Common myeloid progenitor, CD34-positive (primary cell): Measurements from ENCODE around the gene DNAH9.

Experiments used
- CTCF ChIA-PET: fragments of 350-600 bp; sonication (Branson Sonifier 250); formaldehyde crosslinking; loops from one replicate; lab custom pipeline; 2021; ENCODE audit warnings: antibody characterized with exemption; lab: Charles Lee
- POLR2A ChIA-PET: fragments of 350-600 bp; sonication (Branson Sonifier 250); formaldehyde crosslinking; loops from one replicate; lab custom pipeline; 2021; ENCODE audit warnings: antibody characterized with exemption; lab: Charles Lee
- DNase-seq, 3 donors: peaks; one replicate each; pipeline versions ENCODE4 v3.0.0 to v3.0.0-alpha.2; 2013
- H3K27ac ChIP-seq, 2 experiments: 1 replicate in 1 of 2; 2 replicates in 1 of 2; pipeline ENCODE4 v1.7.0; 2013; ENCODE audit warnings: inconsistent platforms in 2 of 2, low read length in 2 of 2, mild to moderate bottlenecking in 2 of 2, low read depth in 1 of 2, moderate library complexity in 1 of 2; ENCODE audit not compliant: severe bottlenecking in 2 of 2, insufficient read depth in 1 of 2, poor library complexity in 1 of 2
- H3K27me3 ChIP-seq, 5 experiments: replicated peaks in 2 of 5; 1 replicate in 3 of 5; 2 replicates in 2 of 5; pipeline versions ENCODE4 v1.6.1 to v1.7.0; 2013; ENCODE audit warnings: low read length in 4 of 5, mild to moderate bottlenecking in 2 of 5, moderate library complexity in 2 of 5, inconsistent platforms in 1 of 5; ENCODE audit not compliant: insufficient read depth in 5 of 5, control insufficient read depth in 4 of 5
- H3K36me3 ChIP-seq, 4 experiments: 1 replicate in 2 of 4; 2 replicates in 2 of 4; pipeline versions ENCODE4 v1.6.1 to v1.7.0; 2013; ENCODE audit warnings: low read length in 3 of 4, control low read depth in 1 of 4, mild to moderate bottlenecking in 1 of 4; ENCODE audit not compliant: control insufficient read depth in 4 of 4, insufficient read depth in 4 of 4
- H3K4me1 ChIP-seq, 4 experiments: 1 replicate in 3 of 4; 2 replicates in 1 of 4; pipeline versions ENCODE4 v1.6.1 to v1.7.1; 2013; ENCODE audit warnings: low read length in 3 of 4, mild to moderate bottlenecking in 3 of 4, control low read depth in 1 of 4, inconsistent platforms in 1 of 4, moderate library complexity in 1 of 4; ENCODE audit not compliant: control insufficient read depth in 4 of 4, insufficient read depth in 4 of 4; ENCODE audit errors: control extremely low read depth in 1 of 4
- H3K4me3 ChIP-seq, 7 experiments: 1 replicate in 4 of 7; 2 replicates in 3 of 7; pipeline versions ENCODE4 v1.5.1 to v1.7.0; 2013; ENCODE audit warnings: mild to moderate bottlenecking in 7 of 7, low read length in 6 of 7, moderate library complexity in 6 of 7, inconsistent platforms in 2 of 7, low read depth in 2 of 7, control low read depth in 1 of 7; ENCODE audit not compliant: insufficient read depth in 4 of 7, control insufficient read depth in 1 of 7; ENCODE audit errors: extremely low read depth in 1 of 7
- H3K9me3 ChIP-seq, 5 experiments: 1 replicate in 4 of 5; 2 replicates in 1 of 5; pipeline versions ENCODE4 v1.6.1 to v1.7.1; 2013; ENCODE audit warnings: low read length in 4 of 5, mild to moderate bottlenecking in 2 of 5, inconsistent platforms in 1 of 5, low read depth in 1 of 5, moderate library complexity in 1 of 5; ENCODE audit not compliant: control insufficient read depth in 4 of 5, insufficient read depth in 2 of 5; ENCODE audit errors: control extremely low read depth in 1 of 5
- WGBS: methylation state at CpG from one replicate; pipeline ENCODE4 v1.1.5; 2013; ENCODE audit not compliant: insufficient coverage; 5-methylcytosine and 5-hydroxymethylcytosine counted together

DNAH9 gene

DNA sequence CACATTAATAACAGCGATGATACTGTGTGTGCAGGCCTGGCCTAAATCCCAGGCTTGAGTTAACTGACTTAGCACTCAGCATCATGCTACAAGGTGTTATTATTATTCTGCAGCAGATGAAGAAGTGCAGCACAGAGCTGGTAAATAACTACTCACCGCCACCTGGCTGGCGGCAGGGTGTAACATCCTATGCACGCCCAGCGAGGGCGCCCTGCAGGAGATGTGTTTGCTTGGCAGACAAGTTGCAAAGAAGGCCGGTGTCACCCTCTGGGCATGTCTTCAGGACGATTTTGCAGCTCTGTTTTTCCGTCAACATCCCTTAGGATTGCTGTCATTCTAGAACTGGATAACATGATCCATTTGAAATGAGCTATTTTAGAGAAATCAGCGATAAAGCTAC is 30.1 kb downstream of the DNAH9 start:
- Histone ChIP-seq H3K27ac (no peak overlapping the region), H3K4me3 (no peak overlapping the region), H3K36me3 (no peaks in the 10 kb centered on the region), H3K9me3 (no peaks in the 10 kb centered on the region), H3K4me1 (no peaks in the 10 kb centered on the region), H3K27me3 (no peaks in the 10 kb centered on the region)
- DNase-seq, result no peak
- 64% methylated on average over 7 of the region's 10 CpGs for WGBS
- CTCF ChIA-PET, result interaction anchor here (1.4 kb wide), 1 partner anchor 16 kb away, joined by 4 read pairs; no protein-coding TSS in a partner anchor
- POLR2A ChIA-PET, result no interaction called here

DNA sequence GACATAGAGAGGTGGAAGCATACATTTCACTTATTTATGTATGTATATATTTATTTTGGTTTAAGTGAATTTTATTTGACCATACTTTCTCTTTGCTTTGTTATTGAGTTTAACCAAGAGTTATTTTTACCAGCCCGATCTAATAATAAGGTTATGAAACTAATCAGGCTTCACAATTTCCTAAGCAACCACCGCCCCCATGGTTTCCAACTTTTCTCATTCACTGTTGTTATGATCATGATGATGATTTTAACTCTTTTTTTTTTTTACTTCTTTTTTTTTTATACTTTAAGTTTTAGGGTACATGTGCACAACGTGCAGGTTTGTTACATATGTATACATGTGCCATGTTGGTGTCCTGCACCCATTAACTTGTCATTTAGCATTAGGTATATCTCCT is 30.6 kb downstream of the DNAH9 start:
- H3K27ac ChIP-seq, result no peak overlapping the region
- no CpG with 5 or more reads among the region's 3 CpGs for WGBS
- no peak overlapping the region for H3K4me3 ChIP-seq
- no peaks in the 10 kb centered on the region for H3K36me3 ChIP-seq
- H3K4me1 ChIP-seq, result no peaks in the 10 kb centered on the region
- no peaks in the 10 kb centered on the region for H3K27me3 ChIP-seq
- ChIA-PET POLR2A (no interaction called here), CTCF (interaction anchor here (1.4 kb wide), 1 partner anchor 15 kb away, joined by 4 read pairs; no protein-coding TSS in a partner anchor)
- no peaks in the 10 kb centered on the region for H3K9me3 ChIP-seq
- no peak for DNase-seq

DNA sequence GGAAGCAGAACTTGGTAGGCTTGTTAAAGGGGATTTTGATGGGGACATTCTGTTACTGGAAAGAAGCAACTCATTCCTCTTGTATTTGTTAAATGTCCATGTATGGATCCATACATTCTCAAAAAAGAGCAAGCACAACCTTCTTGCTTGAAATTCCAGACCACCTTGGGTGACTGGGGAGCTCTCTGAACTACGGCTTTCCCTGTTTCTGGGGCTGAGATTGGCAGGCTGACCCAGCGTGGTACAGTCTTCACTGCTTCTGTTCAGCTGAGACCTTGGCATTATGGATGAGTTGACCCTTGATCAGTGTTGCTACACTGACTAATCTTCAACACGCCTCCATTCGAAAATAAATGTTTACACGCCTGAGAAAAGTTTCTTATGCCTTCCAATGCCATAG is 38.5 kb downstream of the DNAH9 start:
- no peak overlapping the region for H3K4me3 ChIP-seq
- no peaks in the 10 kb centered on the region for H3K4me1 ChIP-seq
- H3K27ac ChIP-seq, result no peak overlapping the region
- no peaks in the 10 kb centered on the region for H3K27me3 ChIP-seq
- no peak for DNase-seq
- ChIA-PET POLR2A (no interaction called here), CTCF (no interaction called here)
- no peaks in the 10 kb centered on the region for H3K9me3 ChIP-seq
- H3K36me3 ChIP-seq, result no peaks in the 10 kb centered on the region
- WGBS, result 97% methylated on average over 5 of the region's 5 CpGs

DNA sequence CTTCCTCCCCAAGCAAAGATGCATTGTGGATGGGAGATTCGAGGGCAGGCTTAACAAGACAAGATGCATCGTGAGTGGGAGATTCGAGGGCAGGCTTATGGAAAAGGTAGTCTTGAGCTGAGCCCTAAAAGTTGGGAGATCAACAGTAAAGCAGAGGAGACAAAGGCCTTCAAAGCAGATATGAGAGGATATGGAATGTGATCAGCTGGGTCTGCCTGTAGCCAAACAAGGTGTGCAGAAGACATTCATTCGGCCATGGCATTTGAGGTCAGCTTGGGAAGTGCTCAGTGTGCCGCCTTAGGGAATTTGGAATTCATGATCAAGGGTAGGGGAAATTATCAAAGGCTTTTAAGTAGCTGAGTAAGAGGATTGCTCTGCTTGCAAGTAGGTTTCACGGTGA is 39.5 kb downstream of the DNAH9 start:
- no peaks in the 10 kb centered on the region for H3K4me1 ChIP-seq
- H3K9me3 ChIP-seq, result no peaks in the 10 kb centered on the region
- no peak for DNase-seq
- no peak overlapping the region for H3K27ac ChIP-seq
- 81% methylated on average over 5 of the region's 6 CpGs for WGBS
- ChIA-PET CTCF (interaction anchor here (0.7 kb wide), 1 partner anchor 39 kb away, joined by 3 read pairs; no protein-coding TSS in a partner anchor), POLR2A (no interaction called here)
- no peaks in the 10 kb centered on the region for H3K36me3 ChIP-seq
- H3K4me3 ChIP-seq, result no peak overlapping the region
- H3K27me3 ChIP-seq, result no peaks in the 10 kb centered on the region

DNA sequence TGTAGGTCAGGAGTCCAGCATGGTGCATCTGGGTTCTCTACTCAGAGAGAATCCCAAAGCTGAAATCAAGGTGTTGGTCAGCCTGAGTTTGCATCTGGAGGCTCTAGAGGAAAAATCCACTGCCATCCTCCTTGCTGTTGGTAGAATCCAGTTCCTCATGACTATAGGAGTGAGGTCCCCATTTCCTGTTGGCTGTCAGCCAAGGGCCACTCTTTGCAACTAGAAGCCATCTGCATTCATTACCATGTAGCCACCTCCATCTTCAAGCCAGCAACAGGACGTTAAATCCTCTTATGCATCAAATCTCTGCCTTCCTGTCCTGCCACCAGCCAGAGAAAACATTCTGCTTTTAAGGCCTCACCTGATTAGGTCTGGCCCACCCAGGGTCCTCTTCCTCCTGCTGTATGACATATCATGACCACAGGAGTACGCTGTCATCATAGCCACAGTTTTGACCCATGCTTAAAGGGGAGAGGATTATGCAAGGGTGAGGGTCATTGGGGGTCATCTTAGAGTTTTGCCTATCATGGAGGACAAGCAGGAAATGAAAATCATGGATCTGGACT is 40.5 kb downstream of the DNAH9 start:
- H3K27ac ChIP-seq, result no peak overlapping the region
- CTCF ChIA-PET, result no interaction called here
- 33% methylated on average over 1 of the region's 2 CpGs for WGBS
- no peak for DNase-seq
- POLR2A ChIA-PET, result no interaction called here
- no peaks in the 10 kb centered on the region for H3K4me1 ChIP-seq
- H3K9me3 ChIP-seq, result no peaks in the 10 kb centered on the region
- no peaks in the 10 kb centered on the region for H3K36me3 ChIP-seq
- H3K4me3 ChIP-seq, result no peak overlapping the region
- no peaks in the 10 kb centered on the region for H3K27me3 ChIP-seq

DNA sequence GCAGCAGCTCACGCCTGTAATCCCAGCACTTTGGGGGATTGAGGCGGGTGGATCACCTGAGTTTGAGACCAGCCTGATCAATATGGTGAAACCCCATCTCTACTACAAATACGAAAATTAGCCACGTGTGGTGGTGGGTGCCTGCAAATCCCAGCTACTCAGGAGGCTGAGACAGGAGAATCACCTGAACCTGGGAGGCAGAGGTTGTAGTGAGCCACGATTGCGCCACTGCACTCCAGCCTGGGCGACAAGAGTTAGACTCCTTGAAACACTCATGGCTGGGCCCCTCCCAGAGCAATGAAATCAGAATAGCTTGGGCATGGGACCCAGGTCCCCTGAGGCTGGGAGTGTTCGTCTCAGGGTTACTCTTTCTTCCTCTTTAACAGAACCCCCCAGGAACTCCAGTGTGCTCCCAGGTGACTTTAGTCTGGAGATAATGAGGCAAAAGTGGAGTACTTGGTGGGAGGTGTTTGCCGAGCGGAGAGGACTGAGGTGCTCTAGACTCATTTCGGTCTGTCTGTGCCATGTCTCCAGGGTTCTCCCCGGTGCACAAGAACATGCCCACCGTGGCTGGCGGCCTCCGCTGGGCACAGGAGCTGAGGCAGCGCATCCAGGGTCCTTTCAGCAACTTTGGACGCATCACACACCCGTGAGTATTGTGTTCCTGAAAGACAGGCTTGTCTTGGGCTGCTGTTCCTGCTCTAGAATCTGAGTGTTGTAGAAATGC is 41.6 kb downstream of the DNAH9 start:
- Histone ChIP-seq H3K36me3 (no peaks in the 10 kb centered on the region), H3K27me3 (no peaks in the 10 kb centered on the region), H3K4me1 (no peaks in the 10 kb centered on the region), H3K4me3 (no peak overlapping the region), H3K27ac (no peak overlapping the region), H3K9me3 (no peaks in the 10 kb centered on the region)
- WGBS, result 94% methylated on average over 14 of the region's 18 CpGs
- CTCF ChIA-PET, result no interaction called here
- no peak for DNase-seq
- POLR2A ChIA-PET, result no interaction called here

DNA sequence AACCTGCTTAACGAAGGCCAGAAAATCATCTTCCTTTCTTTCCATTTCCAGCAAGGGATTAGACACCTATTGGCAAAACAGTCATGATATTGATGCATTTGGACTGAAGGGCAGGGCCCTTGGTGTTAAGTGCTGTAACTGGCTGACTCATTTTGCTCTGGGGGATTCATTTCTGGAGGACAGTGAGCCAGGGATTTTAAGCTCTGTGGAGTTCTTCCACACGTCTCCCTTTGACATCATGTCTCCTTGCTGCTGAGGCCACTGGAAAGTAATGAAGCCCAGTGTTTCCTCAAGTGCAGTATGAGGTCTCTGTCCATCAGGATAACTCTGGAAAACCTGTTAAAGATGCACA is 42.2 kb downstream of the DNAH9 start:
- H3K4me1 ChIP-seq, result no peaks in the 10 kb centered on the region
- no peaks in the 10 kb centered on the region for H3K9me3 ChIP-seq
- no peak overlapping the region for H3K4me3 ChIP-seq
- H3K27me3 ChIP-seq, result no peaks in the 10 kb centered on the region
- H3K36me3 ChIP-seq, result no peaks in the 10 kb centered on the region
- no peak overlapping the region for H3K27ac ChIP-seq
- 90% methylated on average over 2 of the region's 2 CpGs for WGBS
- no peak for DNase-seq
- ChIA-PET POLR2A (no interaction called here), CTCF (no interaction called here)
